Activated CD4-positive, alpha-beta T cell treated with anti-CD3 and anti-CD28 coated beads for 36 hours (primary cell): ENCODE results near the gene COL9A2. TPM values are rescaled to one million over a fixed set of nuclear protein-coding genes. Genes with fewer than 3 reads are reported as not detected.

Source experiments
- ATAC-seq: fragments of 200-7000 bp; cut with Tn5 transposase; one replicate; pipeline ENCODE4 v1.10.0; 2021; ENCODE audit warnings: mild to moderate bottlenecking, moderate library complexity
- CTCF ChIA-PET: fragments of 350-600 bp; sonication (Branson Sonifier 250); formaldehyde crosslinking; loops from one replicate; lab custom pipeline; 2021; ENCODE audit warnings: antibody characterized with exemption; lab: Charles Lee
- POLR2A ChIA-PET: fragments of 350-600 bp; sonication (Branson Sonifier 250); formaldehyde crosslinking; loops from one replicate; lab custom pipeline; 2021; ENCODE audit warnings: antibody characterized with exemption, inconsistent platforms; lab: Charles Lee
- DNase-seq: peaks from one replicate; pipeline ENCODE4 v3.0.0-alpha.2; 2020
- H3K27ac Mint-ChIP-seq: one replicate; pipeline ENCODE4 v1.8.0; 2021; ENCODE audit warnings: mixed read lengths
- H3K27me3 Mint-ChIP-seq: one replicate; pipeline ENCODE4 v1.8.0; 2021; ENCODE audit warnings: mixed read lengths
- H3K36me3 Mint-ChIP-seq: one replicate; pipeline ENCODE4 v1.8.0; 2021; ENCODE audit warnings: low read depth, mixed read lengths
- H3K4me1 Mint-ChIP-seq: one replicate; pipeline ENCODE4 v1.8.0; 2021; ENCODE audit warnings: mixed read lengths
- H3K4me3 Mint-ChIP-seq: one replicate; pipeline ENCODE4 v1.8.0; 2021; ENCODE audit warnings: mild to moderate bottlenecking, moderate library complexity, mixed read lengths
- H3K9me3 Mint-ChIP-seq: one replicate; pipeline ENCODE4 v1.8.0; 2021; ENCODE audit warnings: low read depth, mixed read lengths
- intact Hi-C, 2 experiments: fragments of 100-400 bp; cut with DNase I in 1 of 2; cut with micrococcal nuclease in 1 of 2; formaldehyde crosslinking; loops; one replicate each; pipeline versions ENCODE4 v1.14.2 to v1.15.1; 2022 to 2024; cut with DNase I, micrococcal nuclease
- total RNA-seq, 2 experiments: library from RNA; stranded (reverse); gene quantifications; one replicate each; pipeline ENCODE4 v1.2.3, GENCODE V29; 2021

COL9A2 gene
- total RNA-seq, 2 experiments from 2014 or later: 2.5 to 3.0 TPM

DNA sequence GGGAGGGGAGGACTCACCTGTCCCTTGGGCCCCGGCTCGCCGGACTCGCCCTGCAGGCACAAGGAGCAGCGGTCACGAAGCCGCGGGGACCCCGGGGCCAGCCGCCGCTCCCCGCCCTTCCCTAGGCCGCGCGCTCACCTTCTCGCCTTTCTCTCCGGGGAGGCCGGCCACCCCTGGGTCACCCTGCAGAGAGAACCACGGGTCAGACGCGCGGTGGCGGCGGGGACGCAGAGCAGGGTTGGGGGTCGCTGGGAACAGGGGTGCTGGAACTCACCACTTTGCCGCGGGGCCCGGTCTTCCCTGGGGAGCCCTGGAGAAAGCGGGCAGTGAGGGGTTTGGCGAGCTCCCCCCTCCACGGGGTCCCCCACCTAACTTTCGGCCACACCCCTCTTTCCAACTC, 13.3 kb downstream of the COL9A2 start:
- no peak overlapping the region for H3K4me3 Mint-ChIP-seq
- no peaks in the 10 kb centered on the region for H3K9me3 Mint-ChIP-seq
- ATAC-seq (no peak), DNase-seq (no peak)
- no peaks in the 10 kb centered on the region for H3K36me3 Mint-ChIP-seq
- no peak overlapping the region for H3K27ac Mint-ChIP-seq
- intact Hi-C loops: no loop called here
- ChIA-PET CTCF (interaction anchor here (1.2 kb wide), 1 partner anchor 218 kb away, joined by 4 read pairs; no protein-coding TSS in a partner anchor), POLR2A (no interaction called here)
- no peaks in the 10 kb centered on the region for H3K27me3 Mint-ChIP-seq
- no peaks in the 10 kb centered on the region for H3K4me1 Mint-ChIP-seq

DNA sequence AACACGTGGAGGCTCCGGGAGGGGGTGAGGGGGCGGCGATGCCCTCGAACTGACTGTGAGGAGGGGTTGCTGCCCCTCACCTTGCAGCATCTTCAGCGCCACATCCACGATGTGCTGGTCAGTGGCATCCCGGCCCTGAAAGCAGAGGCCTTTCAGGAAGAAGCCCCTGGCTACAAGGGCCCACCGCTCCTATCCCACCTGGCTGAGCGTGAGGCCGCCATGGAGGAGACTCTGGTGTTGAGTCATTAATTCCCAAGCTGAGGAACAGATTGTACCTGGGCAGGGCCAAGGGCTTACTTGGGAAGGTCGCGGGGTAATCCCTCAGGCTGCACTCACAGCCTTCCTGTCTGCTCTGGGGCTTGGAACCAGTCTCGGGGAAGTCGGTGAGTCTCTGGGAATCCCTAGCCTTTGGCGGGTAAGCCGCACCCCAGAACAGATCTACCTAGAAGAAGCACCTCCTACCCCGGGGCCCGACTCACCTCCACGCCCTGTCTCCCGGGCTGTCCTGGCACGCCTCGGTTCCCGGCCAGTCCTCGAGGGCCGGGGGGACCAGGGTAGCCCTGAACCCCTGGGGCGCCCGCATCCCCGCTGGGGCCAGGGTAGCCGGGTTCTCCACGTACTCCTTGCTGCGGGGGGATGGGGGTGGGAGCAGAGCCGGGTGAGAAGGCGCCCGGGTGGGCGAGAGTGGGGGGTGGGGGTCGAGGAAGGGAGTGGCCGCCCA, 13.9 kb downstream of the COL9A2 start:
- Mint-ChIP-seq H3K9me3 (no peaks in the 10 kb centered on the region), H3K27ac (no peak overlapping the region), H3K36me3 (no peaks in the 10 kb centered on the region), H3K27me3 (no peaks in the 10 kb centered on the region), H3K4me1 (no peaks in the 10 kb centered on the region), H3K4me3 (no peak overlapping the region)
- intact Hi-C loops: no loop called here
- ATAC-seq (no peak), DNase-seq (no peak)
- ChIA-PET CTCF (interaction anchor here (1.2 kb wide), 1 partner anchor 217 kb away, joined by 4 read pairs; no protein-coding TSS in a partner anchor), POLR2A (no interaction called here)

DNA sequence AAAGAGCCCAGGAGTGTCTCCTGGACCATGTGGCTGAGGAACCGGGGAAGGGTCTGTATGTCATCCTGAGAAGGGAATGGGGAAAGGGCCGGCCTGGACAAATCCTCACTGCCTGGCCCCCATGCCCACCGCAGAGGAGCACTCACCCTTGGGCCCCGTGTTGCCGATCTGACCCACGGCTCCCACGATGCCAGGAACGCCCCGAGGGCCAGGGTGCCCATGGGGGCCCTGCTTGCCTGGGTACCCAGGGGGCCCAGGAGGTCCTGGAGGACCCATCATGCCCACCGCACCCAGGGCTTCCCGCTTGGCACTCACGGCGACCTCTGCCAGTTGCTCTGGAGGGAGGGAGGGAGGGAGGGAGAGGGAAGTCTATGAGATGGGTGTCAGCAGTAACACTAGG, 14.6 kb downstream of the COL9A2 start:
- ChIA-PET CTCF (no interaction called here), POLR2A (no interaction called here)
- DNase-seq (no peak), ATAC-seq (no peak)
- Mint-ChIP-seq H3K27me3 (no peaks in the 10 kb centered on the region), H3K4me3 (no peak overlapping the region), H3K36me3 (no peaks in the 10 kb centered on the region), H3K27ac (no peak overlapping the region), H3K4me1 (no peaks in the 10 kb centered on the region), H3K9me3 (no peaks in the 10 kb centered on the region)
- intact Hi-C loops: no loop called here

DNA sequence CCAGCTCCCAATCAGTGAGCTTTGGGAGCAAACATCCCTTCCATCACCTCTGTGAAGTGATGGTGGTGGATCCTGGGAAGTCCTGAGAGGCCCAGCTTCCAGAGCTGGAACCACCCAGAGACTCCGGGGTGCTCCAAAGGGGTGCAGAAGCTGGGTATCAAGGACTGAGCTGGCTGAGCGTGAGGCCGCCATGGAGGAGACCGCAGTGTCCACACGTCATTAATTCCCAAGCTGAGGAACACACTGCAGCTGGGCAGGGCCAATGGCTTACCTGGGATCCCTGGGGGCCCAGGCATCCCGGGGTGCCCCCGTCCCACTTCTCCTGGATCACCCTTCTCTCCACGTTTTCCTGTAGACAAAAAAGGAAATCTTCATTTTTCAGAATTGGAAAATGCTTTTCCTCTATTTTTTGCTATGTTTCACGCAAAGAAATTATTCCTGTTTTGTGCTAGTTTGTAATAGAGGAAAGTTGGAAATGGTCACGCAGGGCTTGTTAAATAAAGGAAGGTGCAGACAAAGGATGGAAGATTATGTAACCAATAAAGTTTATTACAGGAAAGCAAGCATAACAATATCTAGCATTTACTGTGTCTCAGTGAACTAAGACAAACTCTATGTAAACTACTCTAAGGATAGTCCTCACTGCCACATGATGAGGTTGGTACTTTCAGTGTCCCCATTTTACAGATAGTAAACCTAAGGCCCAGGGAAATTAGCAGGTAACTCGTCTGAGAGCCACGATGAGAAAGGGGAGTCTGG, 15.4 kb downstream of the COL9A2 start:
- no peak for DNase-seq
- Mint-ChIP-seq H3K9me3 (no peaks in the 10 kb centered on the region), H3K27me3 (no peaks in the 10 kb centered on the region), H3K36me3 (no peaks in the 10 kb centered on the region), H3K4me3 (no peak overlapping the region), H3K27ac (no peak overlapping the region), H3K4me1 (no peaks in the 10 kb centered on the region)
- ChIA-PET CTCF (interaction anchor here (1.1 kb wide), 1 partner anchor 13 kb away, joined by 4 read pairs; no protein-coding TSS in a partner anchor), POLR2A (no interaction called here)
- intact Hi-C loops: no loop called here
- no peak for ATAC-seq

DNA sequence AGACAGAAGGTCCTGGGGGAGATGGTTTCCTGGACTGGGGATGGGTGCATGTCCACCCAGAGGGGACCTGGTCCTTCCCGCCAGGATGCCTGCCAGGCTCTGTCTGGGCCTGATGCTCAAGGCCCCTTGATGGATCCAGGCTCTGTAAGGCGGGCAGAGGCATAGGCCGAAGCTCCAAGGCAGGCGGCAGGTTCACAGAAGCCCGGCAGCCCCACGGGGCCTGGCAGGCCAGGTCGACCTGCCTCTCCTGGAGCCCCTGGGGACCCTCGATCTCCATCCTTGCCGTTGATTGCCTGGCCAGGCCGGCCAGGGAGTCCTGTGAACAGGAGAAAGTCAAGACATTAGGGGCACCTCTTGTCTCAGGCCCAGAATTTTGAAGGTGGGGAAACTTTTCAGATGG, 16.0 kb downstream of the COL9A2 start:
- H3K27ac Mint-ChIP-seq: no peak overlapping the region
- H3K36me3 Mint-ChIP-seq: no peaks in the 10 kb centered on the region
- DNase-seq (no peak), ATAC-seq (no peak)
- no peaks in the 10 kb centered on the region for H3K9me3 Mint-ChIP-seq
- ChIA-PET CTCF (interaction anchor here (1.1 kb wide), 1 partner anchor 14 kb away, joined by 4 read pairs; no protein-coding TSS in a partner anchor), POLR2A (no interaction called here)
- no peaks in the 10 kb centered on the region for H3K4me1 Mint-ChIP-seq
- H3K4me3 Mint-ChIP-seq: no peak overlapping the region
- H3K27me3 Mint-ChIP-seq: no peaks in the 10 kb centered on the region
- intact Hi-C loops: no loop called here

DNA sequence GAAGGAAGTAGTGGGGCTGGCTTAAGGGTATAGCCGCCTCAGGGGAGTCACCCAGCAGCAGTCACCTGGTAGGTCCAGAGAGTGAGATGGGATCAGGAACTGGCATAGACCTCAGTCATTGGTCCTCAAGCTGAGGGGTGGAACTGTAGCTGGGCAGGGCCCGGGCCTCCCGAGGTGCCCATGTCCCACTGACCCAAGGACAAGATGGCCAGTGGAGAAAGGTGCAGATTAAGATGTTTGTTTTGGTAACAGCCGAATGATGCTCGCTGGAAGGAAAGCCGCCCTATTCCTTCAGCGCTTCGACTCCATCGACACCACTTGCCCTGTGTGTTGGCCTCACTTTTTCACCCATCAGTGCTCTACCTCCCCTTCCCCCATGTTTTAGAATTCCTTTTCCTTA, 16.4 kb downstream of the COL9A2 start:
- POLR2A ChIA-PET: no interaction called here
- Mint-ChIP-seq H3K27ac (no peak overlapping the region), H3K4me3 (no peak overlapping the region), H3K9me3 (no peaks in the 10 kb centered on the region), H3K4me1 (no peaks in the 10 kb centered on the region), H3K27me3 (no peaks in the 10 kb centered on the region), H3K36me3 (no peaks in the 10 kb centered on the region)
- CTCF ChIA-PET: interaction anchor here (0.7 kb wide), 1 partner anchor 32 kb away, joined by 3 read pairs; no protein-coding TSS in a partner anchor
- intact Hi-C loops: no loop called here
- DNase-seq (no peak), ATAC-seq (no peak)

DNA sequence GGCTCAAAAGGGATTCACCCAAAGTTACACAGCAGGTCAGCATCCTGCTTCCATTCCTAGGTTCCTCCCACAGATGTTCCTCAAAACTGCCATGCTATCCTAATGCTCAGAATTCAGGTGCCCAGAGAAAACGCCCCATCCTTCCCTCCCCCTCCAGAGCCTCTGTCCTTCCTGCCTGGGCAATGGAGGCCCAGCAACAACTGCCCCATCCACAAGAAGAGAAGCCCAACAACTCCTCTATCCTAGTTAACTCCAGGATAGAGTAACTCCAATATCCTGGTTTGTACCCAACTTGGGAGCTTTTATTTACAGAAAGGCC, 16.9 kb downstream of the COL9A2 start:
- CTCF ChIA-PET: interaction anchor here (0.7 kb wide), 1 partner anchor 31 kb away, joined by 3 read pairs; no protein-coding TSS in a partner anchor
- Mint-ChIP-seq H3K9me3 (no peaks in the 10 kb centered on the region), H3K27ac (no peak overlapping the region)

DNA sequence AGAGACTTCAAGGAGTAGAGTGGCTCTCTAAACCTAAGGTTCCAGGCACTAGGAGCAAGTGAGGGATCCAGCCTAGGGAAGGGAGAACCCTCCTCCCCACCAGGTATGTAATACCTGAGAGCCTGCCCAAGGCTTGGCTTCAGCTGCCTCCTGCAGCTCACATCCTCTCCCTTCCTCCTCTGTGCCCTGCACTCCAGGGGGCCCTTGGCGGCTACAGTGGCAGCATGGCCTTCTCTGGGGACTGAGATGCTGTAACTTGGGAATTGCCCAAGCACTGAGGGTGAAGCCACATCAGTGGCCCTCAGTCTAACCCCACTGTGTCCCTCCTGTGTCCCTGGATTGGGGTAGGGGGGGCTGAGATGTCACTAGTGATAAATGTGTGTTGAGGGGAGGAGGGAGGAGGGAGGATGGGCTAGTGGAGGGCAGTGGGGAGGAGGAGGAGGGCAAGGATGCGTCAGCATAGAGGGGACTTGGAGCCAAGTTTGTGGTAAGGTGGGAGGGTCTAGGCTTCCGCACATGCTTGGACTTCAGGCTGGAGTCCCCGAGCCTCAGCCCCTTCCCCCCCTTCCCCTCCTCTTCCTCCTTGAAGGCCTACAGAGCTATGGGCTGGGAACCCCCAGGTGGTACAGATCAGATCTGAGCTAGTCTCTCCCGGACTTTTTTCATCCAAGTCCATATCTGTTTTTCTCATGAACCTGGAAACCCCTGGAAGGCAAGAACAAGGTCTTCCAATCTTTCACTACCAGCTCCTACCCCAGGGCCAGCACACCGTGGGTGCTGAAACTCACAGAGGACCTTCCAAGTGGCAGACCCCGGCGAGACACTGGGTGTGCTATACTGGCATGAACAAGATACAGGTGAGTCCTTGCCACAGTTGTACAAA, 17.5 kb downstream of the COL9A2 start:
- CTCF ChIA-PET: interaction anchor here (0.6 kb wide), 1 partner anchor 285 kb away, joined by 3 read pairs; no protein-coding TSS in a partner anchor
- Mint-ChIP-seq H3K27me3 (no peaks in the 10 kb centered on the region), H3K9me3 (no peaks in the 10 kb centered on the region), H3K36me3 (no peaks in the 10 kb centered on the region), H3K4me1 (no peaks in the 10 kb centered on the region), H3K4me3 (no peak overlapping the region), H3K27ac (no peak overlapping the region)
- DNase-seq: no peak
- POLR2A ChIA-PET: no interaction called here
- intact Hi-C loops: no loop called here
- ATAC-seq: no peak

More for the DNA sequence above, 16.9 kb downstream of the COL9A2 start:
- ATAC-seq: no peak
- intact Hi-C loops: no loop called here
- DNase-seq: no peak
- H3K4me1 Mint-ChIP-seq: no peaks in the 10 kb centered on the region
- H3K4me3 Mint-ChIP-seq: no peak overlapping the region
- no peaks in the 10 kb centered on the region for H3K27me3 Mint-ChIP-seq
- H3K36me3 Mint-ChIP-seq: no peaks in the 10 kb centered on the region
- POLR2A ChIA-PET: no interaction called here

DNA sequence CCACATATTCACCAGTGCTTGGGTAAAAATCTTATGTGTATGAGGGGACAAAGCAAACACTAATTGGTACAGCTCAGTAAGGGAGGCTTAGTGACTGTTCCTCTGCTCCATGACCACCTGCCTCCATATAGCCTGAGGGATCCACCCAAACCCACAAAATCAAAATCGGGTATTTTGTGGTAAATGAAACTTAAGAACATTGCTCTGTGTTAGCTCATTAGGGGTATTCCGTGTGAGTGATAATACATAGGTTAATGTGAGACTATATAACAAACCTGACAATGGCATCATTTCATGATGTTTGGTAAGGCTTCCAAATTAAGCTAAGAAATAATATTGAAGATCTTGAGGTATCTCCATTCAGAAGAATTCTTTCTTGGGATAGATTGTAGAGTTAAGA, 25.8 kb downstream of the COL9A2 start:
- peak overlapping the region; percentile 35 for H3K27ac Mint-ChIP-seq
- peaks cover 36% of the 10 kb centered on the region for H3K36me3 Mint-ChIP-seq
- DNase-seq (no peak), ATAC-seq (no peak)
- POLR2A ChIA-PET: interaction anchor here (0.5 kb wide), 1 partner anchor 201 kb away, joined by 3 read pairs; no protein-coding TSS in a partner anchor
- no peaks in the 10 kb centered on the region for H3K27me3 Mint-ChIP-seq
- CTCF ChIA-PET: interaction anchor here (0.9 to 3.6 kb wide), 9 partner anchors 10 to 147 kb away, joined by 3 to 15 read pairs (median 4); no protein-coding TSS in a partner anchor
- H3K4me1 Mint-ChIP-seq: no peaks in the 10 kb centered on the region
- H3K4me3 Mint-ChIP-seq: no peak overlapping the region
- intact Hi-C loops: no loop called here
- no peaks in the 10 kb centered on the region for H3K9me3 Mint-ChIP-seq

DNA sequence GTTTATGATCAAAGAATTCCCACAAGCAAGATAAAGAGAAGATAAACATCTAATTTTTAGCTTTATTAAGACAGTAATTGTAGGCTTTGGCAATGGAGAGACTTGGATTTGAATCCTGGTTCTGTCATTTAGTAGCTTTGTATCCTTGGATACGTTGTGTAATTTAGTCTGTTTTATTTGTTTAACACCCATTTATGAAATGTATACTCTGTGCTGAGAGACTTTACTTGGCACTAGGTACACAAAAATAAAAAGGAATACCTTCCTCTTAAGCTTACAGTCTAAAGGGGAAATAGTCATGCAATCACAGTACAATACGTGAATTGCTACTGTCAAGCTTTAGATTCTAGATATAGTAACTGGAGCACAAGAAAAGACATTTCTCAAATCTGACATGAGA, 35.2 kb downstream of the COL9A2 start:
- POLR2A ChIA-PET: interaction anchor here (0.7 to 1.4 kb wide), 2 partner anchors 17 to 119 kb away, joined by 3 to 4 read pairs; no protein-coding TSS in a partner anchor

DNA sequence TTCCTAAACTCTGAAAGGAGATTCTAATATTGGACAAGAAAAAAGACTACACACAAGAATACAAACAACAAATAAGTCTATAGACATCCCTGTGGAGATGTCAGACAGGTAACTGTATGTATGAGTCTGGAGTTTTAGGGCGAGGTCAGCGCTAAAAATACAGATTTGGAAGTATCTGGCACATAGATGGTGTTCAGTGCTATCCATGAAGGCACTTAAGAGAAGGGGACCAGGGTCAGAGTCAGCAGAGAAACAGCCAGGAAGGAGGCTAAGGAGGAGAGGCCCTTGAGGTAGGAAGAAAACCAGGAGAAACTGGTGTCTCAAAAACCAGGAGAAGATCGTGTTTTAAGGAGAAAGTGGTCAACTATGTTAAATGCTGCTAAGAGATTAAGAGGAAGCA, 41.0 kb downstream of the COL9A2 start:
- ChIA-PET POLR2A (no interaction called here), CTCF (no interaction called here)
- ATAC-seq: no peak
- peaks cover 37% of the 10 kb centered on the region for H3K36me3 Mint-ChIP-seq
- H3K4me1 Mint-ChIP-seq: peaks cover 7% of the 10 kb centered on the region
- no peak for DNase-seq
- intact Hi-C loops: no loop called here
- no peaks in the 10 kb centered on the region for H3K27me3 Mint-ChIP-seq
- peak overlapping the region; percentile 15 for H3K27ac Mint-ChIP-seq
- H3K9me3 Mint-ChIP-seq: no peaks in the 10 kb centered on the region
- H3K4me3 Mint-ChIP-seq: no peak overlapping the region

More for the DNA sequence above, 35.2 kb downstream of the COL9A2 start:
- H3K4me3 Mint-ChIP-seq: no peak overlapping the region
- DNase-seq (no peak), ATAC-seq (no peak)
- no peaks in the 10 kb centered on the region for H3K27me3 Mint-ChIP-seq
- H3K27ac Mint-ChIP-seq: no peak overlapping the region
- intact Hi-C loops: no loop called here
- H3K9me3 Mint-ChIP-seq: no peaks in the 10 kb centered on the region
- H3K36me3 Mint-ChIP-seq: peaks cover 17% of the 10 kb centered on the region
- no peaks in the 10 kb centered on the region for H3K4me1 Mint-ChIP-seq
- CTCF ChIA-PET: interaction anchor here (1.0 to 2.8 kb wide), 9 partner anchors 11 to 144 kb away, joined by 3 to 15 read pairs (median 4); no protein-coding TSS in a partner anchor
